Caki2 (cell line): Measurements from ENCODE around the gene ATXN2. TPM values are rescaled to one million over a fixed set of nuclear protein-coding genes. Genes with fewer than 3 reads are reported as not detected.
"Not testable (repeated sequence)": the region's sequence is repeated elsewhere in the genome, so short reads cannot be mapped to it uniquely, and the experiment has no call there.

Experiments
- DNase-seq: peaks from one replicate; pipeline ENCODE4 v3.0.0-alpha.2; 2015; ENCODE audit warnings: low read depth
- in situ Hi-C: cut with HindIII; loops from 2 replicates; pipeline ENCODE4 v1.10.0; 2016; ENCODE audit warnings: low sequenced_read_pairs, low pct_unique_long_range_greater_than_20kb, mixed read lengths
- total RNA-seq: library from RNA; depleted of rRNA; stranded (reverse); fragments of >200 nt; shearing (Covaris generic); gene quantifications from 2 replicates; pipeline ENCODE4 v1.2.3, GENCODE V29; 2014; ENCODE audit warnings: low replicate concordance

The ATXN2 gene
- total RNA-seq, 1 experiment from 2014 or later: 7.5 TPM

DNA sequence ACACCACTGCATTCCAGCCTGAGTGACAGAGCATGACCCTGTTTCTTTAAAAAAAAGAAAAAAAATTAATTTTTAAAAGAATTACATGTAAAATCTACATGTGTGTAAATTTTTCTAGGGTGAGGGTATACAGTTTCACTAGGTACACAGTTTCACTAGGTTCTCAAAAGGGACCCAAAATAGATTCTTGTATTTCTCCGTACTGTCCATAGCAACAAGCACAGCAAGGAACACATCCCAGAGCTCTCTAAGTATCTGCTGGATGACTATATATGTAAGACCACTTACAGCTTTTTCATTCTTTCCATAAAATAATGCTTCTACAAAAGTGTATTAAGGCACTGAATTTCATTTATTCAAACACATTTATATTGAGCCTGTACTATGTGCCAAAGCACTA lies 55.1 kb downstream of the ATXN2 start:
- in situ Hi-C loops: no loop called here
- no peak for DNase-seq

DNA sequence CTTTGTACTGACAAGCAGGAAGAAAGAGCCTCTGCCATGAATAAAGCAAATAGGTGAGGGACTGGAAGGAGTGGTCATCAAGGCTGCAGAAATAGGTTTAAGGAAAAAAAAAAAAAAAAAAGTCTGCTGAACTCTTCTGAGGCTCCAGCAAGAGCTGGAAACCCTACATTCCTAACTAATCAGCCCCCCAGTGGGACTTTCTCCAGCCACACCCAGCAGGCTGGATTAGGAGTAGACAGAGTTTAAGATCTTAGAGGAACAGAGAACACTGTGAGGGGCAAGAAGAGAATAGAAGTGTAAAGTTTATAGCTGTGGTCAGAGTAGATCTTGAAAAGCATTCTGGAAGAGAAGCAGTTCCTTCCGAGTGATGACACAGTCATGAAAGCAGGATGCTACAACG lies 66.4 kb downstream of the ATXN2 start:
- in situ Hi-C loops: no loop called here
- no peak for DNase-seq

DNA sequence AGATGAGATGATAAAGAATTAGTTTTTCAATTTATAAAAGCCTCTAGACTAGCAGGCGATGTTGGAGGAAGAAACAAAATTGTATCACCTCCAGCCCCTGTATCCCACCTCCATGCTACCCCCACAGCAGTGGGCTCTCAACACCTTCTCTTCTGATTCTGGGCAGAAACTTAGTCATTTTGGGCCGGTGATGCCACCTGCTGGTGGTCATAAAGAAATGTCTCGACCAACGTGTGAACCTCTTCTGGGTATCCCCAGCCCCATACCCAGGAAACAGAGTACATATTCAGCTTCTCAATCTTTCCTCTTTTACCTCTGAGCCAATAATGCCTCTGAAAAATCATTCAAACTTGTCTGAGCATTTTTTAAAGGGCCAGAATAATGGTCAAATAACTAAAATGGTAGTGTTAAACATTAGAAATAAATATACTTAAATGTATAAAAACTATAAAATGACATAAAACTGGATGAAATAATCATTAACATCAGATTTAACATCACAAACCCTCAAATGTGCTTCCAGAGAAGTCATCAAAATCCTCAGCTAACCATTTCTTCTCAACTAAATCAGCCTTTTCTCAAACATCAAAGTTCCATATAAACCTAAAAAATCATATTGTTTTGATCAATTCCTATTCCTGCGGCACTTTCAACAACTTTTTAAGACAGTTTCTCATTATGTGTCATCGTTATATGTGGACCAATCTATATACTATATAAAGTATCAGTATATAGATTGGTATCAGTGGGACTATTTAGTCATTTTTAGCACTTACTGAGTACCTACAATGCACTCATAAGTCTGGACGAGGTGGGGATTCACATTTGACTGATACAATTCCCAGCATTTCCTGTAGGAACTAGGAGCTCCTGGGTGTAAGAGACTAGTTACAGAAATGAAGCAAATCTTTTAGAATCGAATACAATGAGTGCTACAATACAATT lies 69.4 kb downstream of the ATXN2 start:
- DNase-seq: peak; percentile 9
- in situ Hi-C loops: no loop called here

DNA sequence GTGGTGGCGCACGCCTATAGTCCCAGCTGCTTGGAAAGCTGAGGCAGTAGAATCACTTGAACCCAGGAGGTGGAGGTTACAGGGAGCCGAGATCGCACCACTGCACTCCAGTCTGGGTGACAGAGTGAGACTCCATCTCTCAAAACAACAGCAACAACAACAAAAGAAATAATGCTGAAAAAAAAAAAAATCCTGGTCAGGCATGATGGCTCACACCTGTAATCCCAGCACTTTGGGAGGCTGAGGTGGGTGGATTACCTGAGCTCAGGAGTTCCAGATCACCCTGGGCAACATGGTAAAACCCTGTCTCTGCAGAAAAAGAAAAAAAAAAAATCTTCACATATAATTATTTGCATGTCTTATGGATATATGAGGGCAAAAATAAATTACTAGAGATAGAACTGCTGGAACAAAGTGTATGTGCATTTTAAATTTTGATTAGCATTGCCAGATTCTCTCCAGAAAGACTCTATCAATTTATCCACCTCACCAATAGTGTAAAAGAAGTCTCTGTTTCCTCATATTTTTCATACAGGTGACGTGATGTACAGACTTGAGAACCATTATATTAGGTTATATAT lies 75.4 kb downstream of the ATXN2 start:
- no peak for DNase-seq
- in situ Hi-C loops: no loop called here

DNA sequence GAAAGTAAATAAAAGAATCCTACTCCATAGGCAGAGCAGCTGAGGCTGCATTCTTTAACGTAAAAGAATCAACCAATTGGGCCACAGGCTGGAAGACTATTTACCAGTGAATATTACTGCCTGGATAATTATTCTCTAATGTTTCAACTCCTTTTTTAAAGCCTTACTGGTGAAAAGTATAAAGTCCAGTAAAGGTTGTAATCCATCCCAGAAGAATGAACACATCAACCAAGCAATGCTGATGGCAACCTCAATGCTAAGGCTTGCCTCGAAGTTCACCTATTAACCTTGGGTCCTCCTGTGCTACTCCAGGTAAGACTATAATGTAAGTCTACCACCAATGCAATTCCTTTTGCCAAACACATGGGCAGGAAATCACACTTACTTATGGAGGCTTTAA lies 77.3 kb downstream of the ATXN2 start:
- DNase-seq: no peak
- in situ Hi-C loops: no loop called here

DNA sequence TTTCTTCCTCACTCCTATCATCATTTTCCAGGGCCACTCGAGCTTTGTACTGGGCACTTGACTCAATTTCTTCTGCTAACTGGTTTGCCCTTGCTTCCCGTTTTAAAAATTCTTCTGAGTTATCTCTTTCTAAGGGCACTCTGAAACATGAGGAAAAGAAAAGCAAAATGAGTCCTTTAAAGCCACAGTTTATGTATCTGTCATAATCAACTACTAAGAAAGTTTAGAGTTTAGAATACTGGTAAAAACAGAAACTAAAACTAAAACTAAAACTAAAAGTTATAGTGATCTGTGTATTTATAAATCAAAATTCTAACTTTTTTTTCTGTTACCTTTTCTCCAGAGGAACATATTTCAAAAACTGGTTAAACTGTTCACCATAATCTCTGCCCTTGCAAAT lies 79.2 kb downstream of the ATXN2 start:
- no peak for DNase-seq
- in situ Hi-C loops: no loop called here

DNA sequence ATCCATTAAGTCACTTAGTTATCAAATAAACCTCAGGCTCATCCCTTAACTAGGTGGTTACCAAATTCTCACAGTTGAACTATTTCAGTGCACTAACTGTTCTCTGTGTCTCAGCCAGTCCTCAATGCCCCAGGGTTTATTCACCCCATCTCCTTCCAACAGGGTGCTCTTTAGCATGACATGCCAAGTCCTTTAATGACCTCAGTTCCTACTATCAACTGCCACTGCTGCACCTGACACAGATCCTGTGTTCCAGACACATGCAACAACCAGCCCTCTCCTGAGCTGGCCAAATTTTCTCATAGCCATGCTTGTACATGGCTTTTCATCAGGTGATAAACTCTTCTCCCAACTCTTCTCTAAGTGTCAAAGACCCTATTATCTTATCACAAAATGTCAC lies 80.0 kb downstream of the ATXN2 start:
- in situ Hi-C loops: no loop called here
- DNase-seq: no peak

DNA sequence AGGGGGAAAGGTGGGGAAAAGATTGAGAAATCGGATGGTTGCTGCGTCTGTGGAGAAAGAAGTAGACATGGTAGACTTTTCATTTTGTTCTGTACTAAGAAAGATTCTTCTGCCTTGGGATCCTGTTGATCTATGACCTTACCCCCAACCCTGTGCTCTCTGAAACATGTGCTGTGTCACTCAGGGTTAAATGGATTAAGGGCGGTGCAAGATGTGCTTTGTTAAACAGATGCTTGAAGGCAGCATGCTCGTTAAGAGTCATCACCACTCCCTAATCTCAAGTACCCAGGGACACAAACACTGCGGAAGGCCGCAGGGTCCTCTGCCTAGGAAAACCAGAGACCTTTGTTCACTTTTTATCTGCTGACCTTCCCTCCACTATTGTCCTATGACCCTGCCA lies 91.4 kb downstream of the ATXN2 start:
- in situ Hi-C loops: not testable (repeated sequence)

DNA sequence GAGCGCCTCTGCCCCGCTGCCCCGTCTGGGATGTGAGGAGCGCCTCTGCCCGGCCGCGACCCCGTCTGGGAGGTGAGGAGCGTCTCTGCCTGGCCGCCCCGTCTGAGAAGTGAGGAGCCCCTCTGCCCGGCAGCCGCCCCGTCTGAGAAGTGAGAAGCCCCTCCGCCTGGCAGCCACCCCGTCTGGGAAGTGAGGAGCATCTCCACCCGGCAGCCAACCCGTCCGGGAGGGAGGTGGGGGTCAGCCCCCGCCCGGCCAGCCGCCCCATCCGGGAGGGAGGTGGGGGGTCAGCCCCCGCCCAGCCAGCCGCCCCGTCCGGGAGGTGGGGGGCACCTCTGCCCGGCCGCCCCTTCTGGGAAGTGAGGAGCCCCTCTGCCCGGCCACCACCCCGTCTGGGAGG lies 91.9 kb downstream of the ATXN2 start:
- in situ Hi-C loops, DNase-seq: not testable (repeated sequence)

More for the DNA sequence above, 91.4 kb downstream of the ATXN2 start:
- not testable (repeated sequence) for DNase-seq

DNA sequence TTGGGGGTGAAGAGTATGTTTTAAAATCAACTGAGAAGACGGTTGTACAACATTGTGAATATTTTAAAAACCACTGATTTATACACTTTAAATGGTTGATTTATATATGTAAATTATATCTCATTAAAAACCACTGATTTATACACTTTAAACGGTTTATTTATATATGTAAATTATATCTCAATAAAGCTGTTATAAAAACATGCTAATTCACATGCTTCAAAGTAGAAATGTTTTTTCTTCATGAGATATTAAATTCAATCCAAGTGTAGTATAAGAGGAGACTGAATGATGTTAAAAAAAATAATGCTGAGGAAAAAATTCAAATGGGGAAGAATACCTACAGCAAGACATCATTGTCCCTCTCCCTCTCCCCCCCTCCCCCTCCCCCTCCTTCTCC lies 92.9 kb downstream of the ATXN2 start:
- no peak for DNase-seq
- in situ Hi-C loops: no loop called here

DNA sequence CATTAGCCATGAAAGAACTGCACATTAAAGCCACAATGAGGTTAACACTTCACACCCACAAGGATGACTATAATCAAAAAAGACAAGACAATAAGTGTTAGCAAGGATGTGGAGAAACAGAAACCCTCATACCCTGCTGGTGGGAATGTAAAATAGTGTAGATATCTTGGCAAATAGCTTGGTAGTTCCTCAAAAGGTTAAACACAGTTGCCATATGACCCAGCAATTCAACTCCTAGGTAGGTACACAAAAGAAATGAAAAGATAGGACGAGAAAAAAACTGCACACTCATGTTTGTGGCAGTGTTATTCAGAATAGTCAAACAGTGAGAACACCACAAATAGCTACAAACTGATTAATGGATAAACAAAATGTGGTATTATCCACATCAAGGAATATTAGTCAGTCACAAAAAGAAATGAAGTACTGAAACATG lies 93.5 kb downstream of the ATXN2 start:
- DNase-seq: no peak
- in situ Hi-C loops: no loop called here

DNA sequence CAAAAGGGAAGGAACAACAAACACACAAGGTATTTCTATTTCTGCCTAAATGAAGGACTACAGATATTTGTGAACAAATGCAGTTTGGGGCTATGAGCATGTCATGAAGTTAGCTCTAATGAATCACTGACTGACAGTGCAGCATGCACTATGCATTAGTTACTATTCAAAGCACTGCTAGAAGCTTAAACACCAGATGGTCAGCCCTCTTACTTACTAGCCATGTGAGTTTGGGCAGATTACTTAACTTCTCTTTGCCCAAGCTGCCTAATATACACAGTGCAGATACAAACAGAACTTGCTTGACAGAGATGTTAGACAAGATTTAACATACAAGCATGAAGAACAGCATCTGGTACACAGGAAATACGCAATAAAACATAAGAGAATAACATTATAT lies 96.0 kb downstream of the ATXN2 start:
- in situ Hi-C loops: no loop called here
- no peak for DNase-seq

DNA sequence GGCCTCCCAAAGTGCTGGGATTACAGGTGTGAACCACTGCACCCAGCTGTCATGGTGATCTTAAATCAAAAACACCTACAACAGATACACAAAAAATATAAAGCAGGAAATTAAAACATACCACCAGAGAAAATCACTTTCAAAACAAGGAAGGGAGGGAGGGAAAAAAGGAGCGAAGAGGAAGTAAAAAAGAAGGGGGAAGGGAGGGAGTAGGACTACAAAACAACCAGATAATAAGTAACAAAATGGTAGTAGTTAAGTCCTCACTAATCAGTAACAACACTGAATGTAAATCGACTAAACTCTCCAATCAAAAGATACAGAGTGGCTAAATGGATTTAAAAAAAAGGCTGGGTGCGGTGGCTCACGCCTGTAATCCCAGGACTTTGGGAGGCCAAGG lies 104.4 kb downstream of the ATXN2 start:
- peak; percentile 23 for DNase-seq
- in situ Hi-C loops: no loop called here

DNA sequence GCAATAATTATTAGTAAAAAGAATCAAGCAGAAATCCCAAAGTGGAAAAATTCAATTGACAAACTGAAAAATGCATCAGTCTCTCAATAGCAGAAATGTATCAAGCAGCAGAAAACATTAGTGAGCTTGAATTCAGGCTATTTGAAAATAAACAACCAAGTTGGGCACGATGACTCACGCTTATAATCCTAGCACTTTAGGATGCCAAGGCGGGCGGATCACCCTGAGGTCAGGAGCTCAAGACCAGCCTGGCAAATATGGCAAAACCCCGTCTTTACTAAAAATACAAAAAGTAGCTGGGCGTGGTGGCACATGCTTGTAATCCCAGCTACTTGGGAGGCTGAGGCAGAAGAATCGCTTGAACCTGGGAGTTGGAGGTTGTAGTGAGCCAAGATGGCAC lies 106.1 kb downstream of the ATXN2 start:
- DNase-seq: peak; percentile 36
- in situ Hi-C loops: not testable (repeated sequence)

DNA sequence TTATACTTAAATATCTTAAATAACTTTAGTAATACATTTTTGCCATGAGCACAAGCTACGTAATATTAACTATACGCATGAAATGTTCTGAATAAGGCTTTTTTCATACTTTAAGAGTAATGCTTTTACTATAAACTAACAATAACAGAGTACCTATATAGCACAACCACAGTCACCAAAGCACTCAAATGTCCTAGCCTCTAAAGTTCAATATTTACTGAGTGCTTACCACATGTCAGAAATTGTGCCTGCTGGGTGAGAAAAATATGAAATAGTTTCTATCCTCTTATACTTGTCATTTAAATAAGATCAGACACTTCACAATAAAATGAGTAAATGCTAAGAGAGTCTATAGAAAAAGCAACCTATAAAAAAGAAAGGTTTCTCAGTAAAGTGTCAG lies 110.3 kb downstream of the ATXN2 start:
- no peak for DNase-seq
- in situ Hi-C loops: no loop called here

DNA sequence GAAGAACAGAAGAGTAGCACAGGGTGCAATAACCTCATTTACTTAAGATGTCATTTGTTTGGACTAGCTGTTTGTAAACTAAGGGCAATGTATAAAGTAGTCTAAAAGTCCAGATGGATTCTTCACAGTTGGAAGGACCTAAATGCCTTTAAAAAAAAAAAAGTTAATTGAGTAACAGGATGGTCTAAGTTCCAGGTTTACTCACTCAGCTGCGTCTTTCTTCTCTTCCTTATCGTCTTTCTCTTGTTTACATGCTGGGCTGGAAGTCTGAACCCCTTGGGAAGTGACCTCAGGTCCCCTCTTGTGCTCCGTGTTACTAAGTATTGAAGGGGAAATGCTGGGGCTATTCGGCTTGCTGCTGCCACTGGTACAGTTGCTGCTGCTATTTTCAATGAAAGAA lies 110.8 kb downstream of the ATXN2 start:
- no peak for DNase-seq
- in situ Hi-C loops: no loop called here

DNA sequence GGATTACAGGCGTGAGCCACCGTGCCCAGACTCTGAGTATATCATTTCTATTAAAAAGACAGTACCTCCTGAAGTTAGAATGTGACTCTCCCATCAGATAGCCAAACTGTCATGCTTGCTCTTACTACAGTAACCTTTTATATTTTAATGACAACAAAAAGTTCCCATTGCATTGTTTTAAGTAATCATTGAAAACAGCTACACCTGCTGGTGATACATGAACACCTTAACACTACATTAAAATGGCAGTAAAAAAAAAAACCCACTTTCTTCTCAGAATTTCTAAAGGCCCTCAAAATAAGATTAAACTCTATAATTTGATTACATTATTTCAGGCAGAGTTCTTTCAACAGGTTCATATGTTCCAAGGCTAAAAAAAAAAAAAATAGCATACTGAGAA lies 116.7 kb downstream of the ATXN2 start:
- in situ Hi-C loops: no loop called here
- no peak for DNase-seq

DNA sequence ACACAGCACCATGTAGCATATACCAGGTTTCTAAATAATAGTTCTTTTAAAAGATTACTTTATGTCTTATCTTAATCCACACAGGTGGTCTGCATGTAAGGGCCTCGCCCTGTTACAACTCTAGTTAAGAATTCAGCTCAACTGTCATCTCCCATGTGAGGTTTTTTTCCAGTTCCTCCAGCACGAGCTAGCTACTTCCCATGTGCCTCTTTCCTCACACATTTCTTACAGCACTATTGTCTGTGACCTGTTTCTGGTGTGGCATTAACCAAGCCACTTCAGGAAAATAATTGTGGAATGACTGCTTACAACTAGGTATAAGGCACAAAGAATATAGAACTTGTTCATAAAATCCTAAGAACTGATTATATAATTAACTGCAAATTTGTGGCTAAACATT lies 127.9 kb downstream of the ATXN2 start:
- in situ Hi-C loops: loop anchor here (25.0 kb wide), 1 partner anchor 216 kb away; the partner anchor contains the start of genes ACAD10 and BRAP
- DNase-seq: no peak

DNA sequence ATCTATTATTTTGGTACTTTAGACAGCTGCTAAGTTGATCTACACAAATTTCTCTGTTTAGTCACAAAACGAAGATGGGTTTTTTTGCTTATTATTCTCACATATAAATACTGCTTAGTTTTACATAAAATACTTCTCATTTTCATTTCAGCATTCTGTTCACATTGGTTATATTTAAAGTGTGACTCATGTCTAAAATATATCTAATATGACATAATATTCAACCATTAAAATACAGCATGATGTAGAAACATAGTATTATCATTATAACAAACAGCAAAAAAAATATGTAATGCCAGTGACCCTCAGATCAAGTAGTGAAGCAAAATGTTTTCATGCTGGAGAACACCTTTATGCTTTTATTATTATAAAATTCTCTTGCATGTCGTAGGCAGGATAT lies 129.7 kb downstream of the ATXN2 start:
- no peak for DNase-seq
- in situ Hi-C loops: loop anchor here (25.0 kb wide), 1 partner anchor 218 kb away; the partner anchor contains the start of genes ACAD10 and BRAP
